ES-I3 (cell line): ENCODE measurements around the gene MTUS2.

Source experiments
- H3K36me3 ChIP-seq: 2 replicates; pipeline ENCODE4 v1.6.1; 2013; ENCODE audit warnings: mild to moderate bottlenecking, low read length, control low read depth, moderate library complexity; ENCODE audit not compliant: insufficient read depth
- H3K4me1 ChIP-seq: 2 replicates; pipeline ENCODE4 v1.6.1; 2013; ENCODE audit warnings: mild to moderate bottlenecking, control low read depth, low read length; ENCODE audit not compliant: insufficient read depth
- H3K9ac ChIP-seq: 2 replicates; pipeline ENCODE4 v1.6.1; 2013; ENCODE audit warnings: low read depth, mild to moderate bottlenecking, low read length, moderate library complexity
- H3K9me3 ChIP-seq: 2 replicates; pipeline ENCODE4 v1.6.1; 2013; ENCODE audit warnings: mild to moderate bottlenecking, low read length, moderate library complexity; ENCODE audit not compliant: control insufficient read depth, insufficient read depth

Gene MTUS2

DNA sequence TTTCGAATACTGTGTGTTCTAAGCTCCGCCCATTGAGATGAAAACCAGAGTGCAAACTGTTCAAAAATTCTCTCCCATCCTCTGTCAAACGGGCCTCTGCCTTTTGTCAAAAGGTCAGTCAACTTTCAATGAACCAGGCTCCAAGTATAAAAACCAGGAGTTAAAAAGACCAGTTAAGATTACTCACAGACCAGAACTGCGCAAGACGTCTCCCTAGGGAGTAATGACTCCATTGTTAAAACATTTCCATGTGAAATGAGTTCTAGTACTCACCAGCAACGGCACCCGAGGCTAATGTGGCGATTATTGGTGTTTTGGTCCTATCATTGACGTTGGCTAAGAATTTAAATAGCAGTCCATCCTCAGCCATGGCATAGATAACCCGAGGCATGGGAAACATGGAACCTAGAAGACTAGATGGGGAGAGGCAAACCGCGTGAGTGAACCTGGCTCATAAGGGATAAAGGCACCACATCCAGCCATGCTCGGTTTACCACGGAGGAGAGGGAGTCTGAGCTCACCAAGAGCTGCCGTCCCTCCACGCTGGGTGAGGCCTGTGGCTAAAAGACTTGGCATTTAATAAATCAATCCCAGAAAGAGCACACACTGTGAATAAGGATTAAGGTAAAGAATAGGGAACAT is 702.0 kb downstream of the MTUS2 start:
- no peaks in the 10 kb centered on the region for H3K4me1 ChIP-seq
- H3K36me3 ChIP-seq, result peaks cover 33% of the 10 kb centered on the region
- H3K9ac ChIP-seq, result no peak overlapping the region

DNA sequence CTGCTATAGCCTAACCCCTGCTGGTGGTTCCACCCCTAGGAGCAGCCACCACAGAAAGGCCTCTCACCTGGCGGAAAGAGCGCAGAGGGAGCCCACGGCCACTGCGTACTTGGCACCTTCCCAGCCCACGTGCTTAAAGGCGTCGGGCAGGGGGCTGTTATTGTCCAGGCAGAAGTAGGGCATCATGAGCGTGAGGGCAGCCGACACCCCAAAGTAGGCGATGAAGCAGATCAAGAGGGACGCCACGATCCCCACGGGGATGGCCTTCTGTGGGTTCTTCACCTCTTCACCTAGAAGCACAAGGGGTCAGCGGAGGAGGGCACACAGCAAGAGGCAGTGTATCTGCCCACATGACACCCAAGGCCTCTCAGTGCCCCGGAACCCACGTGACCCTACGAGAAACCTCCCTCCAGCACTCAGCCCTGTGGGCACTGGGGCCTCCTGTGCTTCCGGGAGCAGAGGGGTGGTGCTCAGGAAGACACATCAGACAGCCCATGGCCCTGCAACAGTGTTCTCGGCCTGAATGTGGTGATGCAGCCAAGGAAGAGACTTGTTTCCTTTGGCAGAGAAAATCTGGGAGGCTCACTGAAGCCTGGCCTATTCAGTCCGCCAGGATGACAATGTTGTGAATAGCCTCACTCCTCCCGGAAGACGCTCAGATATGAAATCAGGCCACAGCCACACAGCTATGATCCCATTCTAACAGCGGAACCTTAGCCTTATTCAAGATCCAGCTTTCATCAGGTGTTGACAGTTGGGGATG is 703.2 kb downstream of the MTUS2 start:
- Histone ChIP-seq H3K36me3 (peaks cover 26% of the 10 kb centered on the region), H3K4me1 (no peaks in the 10 kb centered on the region), H3K9ac (no peak overlapping the region), H3K9me3 (no peaks in the 10 kb centered on the region)

More for the DNA sequence above, 702.0 kb downstream of the MTUS2 start:
- no peaks in the 10 kb centered on the region for H3K9me3 ChIP-seq

DNA sequence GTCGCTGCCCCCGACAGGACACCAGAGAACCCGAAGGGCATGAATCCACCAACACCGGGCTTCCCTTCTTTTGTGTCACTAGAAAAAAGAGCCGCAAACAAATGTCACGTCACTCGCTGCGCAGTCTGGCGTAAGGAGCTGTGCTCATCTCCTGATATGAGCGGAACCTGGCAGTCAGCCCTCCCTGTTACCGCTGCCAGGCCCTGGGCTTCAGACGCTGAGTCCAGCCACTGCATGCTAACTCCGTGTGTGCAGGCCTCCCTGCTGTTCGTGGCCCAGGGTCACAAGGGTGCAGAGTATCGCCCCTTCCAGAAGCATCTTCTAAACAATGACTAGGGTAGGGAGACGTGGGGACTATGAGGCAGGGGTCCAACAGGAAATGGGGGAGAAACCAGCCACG is 704.0 kb downstream of the MTUS2 start:
- H3K4me1 ChIP-seq, result no peaks in the 10 kb centered on the region
- H3K9me3 ChIP-seq, result no peaks in the 10 kb centered on the region
- peaks cover 30% of the 10 kb centered on the region for H3K36me3 ChIP-seq
- no peak overlapping the region for H3K9ac ChIP-seq

DNA sequence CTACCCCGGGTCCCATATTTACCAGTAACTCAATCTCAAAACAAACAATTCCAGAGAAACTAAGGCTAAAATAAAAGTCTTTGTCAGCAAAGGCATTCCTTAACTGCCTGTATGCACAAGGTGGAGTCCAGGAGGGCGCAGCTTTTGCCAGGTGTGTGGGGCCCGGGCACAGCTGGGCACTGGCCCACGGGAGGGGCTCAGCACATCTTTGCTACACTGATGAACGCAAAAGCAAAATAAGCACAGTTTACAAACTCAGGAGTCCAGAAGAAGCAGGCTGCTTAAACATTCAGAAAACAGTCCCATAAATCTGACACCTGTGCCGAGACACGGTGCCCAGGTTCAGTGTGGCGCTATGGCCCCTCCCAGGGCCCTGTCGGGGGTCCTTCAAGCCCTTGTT is 704.5 kb downstream of the MTUS2 start:
- Histone ChIP-seq H3K9me3 (no peaks in the 10 kb centered on the region), H3K4me1 (no peaks in the 10 kb centered on the region), H3K36me3 (peaks cover 32% of the 10 kb centered on the region), H3K9ac (no peak overlapping the region)

DNA sequence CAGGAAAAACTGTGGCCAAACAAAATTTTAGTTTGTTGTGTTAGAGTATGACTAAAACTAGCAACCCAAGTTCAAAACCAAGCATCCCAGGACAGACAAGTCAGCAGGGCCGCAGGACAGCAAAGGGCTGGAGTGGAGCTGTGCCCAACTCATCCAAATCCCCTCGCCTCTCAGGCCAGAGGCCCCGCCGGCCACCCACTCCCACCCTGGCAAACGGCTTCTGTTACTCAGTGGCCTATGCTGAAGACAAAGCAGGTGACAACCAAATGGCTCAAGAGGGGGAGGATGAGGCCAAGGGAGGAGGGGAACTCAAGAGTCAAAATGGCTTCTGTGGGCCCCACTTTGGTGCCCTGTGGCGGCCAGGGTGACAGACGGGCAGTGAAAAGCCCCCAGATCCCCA is 705.6 kb downstream of the MTUS2 start:
- no peaks in the 10 kb centered on the region for H3K9me3 ChIP-seq
- H3K4me1 ChIP-seq, result no peaks in the 10 kb centered on the region
- peaks cover 22% of the 10 kb centered on the region for H3K36me3 ChIP-seq
- H3K9ac ChIP-seq, result no peak overlapping the region

DNA sequence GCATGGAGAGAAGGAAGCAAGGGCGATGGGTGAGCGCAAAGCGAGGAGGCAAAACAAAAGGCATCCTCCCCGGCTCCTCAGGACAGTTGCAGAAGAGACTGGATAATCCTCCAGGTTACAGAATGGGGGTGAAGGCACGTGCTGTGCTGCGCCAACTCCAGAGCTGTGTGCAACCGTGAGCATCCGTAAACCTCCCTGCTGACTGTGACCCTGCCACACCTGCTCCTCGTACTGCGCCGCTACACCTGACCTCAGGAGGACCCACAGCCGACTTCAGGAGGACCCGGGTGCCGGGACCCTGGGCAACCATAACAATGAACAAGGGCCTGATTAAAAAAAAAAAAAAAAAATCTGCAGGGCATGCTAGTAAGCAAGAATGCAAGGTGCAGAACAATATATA is 706.6 kb downstream of the MTUS2 start:
- H3K36me3 ChIP-seq, result peaks cover 15% of the 10 kb centered on the region

DNA sequence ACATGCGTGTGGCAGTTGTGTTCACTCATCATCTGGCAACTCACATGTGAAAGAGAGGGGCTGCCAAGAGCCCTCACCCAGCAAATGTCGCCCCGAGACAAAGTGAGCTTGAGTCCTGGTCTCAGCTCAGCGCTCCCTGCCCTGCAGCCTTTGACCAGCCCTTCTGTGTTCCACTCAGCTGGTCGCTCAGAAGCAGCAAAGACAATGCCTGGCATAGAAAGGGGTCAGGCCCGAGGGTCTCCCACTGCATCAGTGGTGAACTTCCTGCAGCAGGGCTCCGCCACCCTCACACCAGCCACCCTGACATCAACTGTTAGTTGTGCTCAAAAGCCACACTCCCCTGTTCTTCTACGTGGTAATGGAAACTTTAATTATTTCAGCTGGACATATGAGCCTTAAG is 707.4 kb downstream of the MTUS2 start:
- no peaks in the 10 kb centered on the region for H3K9me3 ChIP-seq
- no peaks in the 10 kb centered on the region for H3K4me1 ChIP-seq
- peaks cover 19% of the 10 kb centered on the region for H3K36me3 ChIP-seq
- H3K9ac ChIP-seq, result no peak overlapping the region

More for the DNA sequence above, 706.6 kb downstream of the MTUS2 start:
- H3K9ac ChIP-seq, result no peak overlapping the region
- H3K4me1 ChIP-seq, result no peaks in the 10 kb centered on the region
- no peaks in the 10 kb centered on the region for H3K9me3 ChIP-seq

DNA sequence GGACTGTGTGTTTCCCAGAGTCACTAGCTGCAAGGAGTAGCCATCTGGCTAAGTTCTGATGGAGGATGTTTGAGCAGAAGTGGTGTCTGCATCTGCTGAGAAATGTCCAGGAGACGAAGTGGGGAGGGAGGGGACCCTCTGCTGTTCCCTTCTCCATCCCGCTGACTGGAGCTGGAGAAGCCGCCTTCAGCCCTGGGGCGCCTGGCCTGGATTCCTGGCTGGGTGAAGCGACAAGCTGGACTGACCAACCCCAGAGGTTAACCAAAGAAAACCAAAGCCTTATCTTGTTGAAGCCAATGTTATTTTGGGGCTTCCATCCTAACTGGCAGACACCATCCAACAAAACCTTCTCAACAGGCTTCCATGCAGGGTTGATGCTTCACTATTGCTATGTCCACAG is 707.8 kb downstream of the MTUS2 start:
- no peaks in the 10 kb centered on the region for H3K4me1 ChIP-seq
- H3K36me3 ChIP-seq, result peaks cover 19% of the 10 kb centered on the region
- no peaks in the 10 kb centered on the region for H3K9me3 ChIP-seq
- no peak overlapping the region for H3K9ac ChIP-seq

DNA sequence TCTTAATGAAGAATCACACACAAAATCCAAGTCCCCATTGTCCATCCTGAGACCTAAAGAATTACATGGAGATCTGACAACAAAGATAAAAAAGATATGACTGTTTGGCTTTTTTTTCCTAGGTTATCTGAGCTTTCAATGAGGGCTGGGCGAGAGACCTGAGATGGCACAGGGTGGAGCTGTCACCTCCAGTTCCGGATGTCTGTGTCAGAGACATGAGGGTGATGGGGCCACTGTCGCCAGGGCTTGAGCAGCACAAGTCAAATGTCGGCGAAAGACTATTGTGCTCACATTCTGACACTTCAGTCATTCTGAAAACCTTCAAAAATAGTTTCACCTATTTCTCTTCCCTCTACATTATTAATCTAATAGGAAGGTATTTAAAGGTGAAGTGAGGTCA is 709.6 kb downstream of the MTUS2 start:
- H3K4me1 ChIP-seq, result no peaks in the 10 kb centered on the region
- H3K9ac ChIP-seq, result no peak overlapping the region
- H3K36me3 ChIP-seq, result peaks cover 18% of the 10 kb centered on the region
- no peaks in the 10 kb centered on the region for H3K9me3 ChIP-seq

DNA sequence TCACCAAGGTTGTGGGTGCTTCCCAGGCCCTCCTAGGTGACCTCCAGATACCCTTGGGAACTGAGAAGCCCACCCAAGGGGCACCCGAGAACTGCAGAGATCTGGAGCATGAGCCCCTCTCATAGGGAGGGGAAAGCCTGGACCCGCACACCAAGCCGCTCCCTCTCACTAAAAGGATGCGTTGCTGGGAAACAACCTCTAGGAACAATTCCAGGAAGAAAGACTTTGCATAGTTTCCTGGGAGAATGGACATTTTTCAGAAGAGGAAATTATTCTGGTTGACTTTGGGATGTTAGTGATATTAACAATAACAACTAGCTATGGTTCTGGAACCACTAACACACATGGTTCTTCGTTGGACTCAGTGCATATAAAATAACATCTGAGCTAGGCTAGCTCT is 710.8 kb downstream of the MTUS2 start:
- peaks cover 18% of the 10 kb centered on the region for H3K36me3 ChIP-seq
- H3K9me3 ChIP-seq, result no peaks in the 10 kb centered on the region
- H3K9ac ChIP-seq, result no peak overlapping the region
- H3K4me1 ChIP-seq, result no peaks in the 10 kb centered on the region

DNA sequence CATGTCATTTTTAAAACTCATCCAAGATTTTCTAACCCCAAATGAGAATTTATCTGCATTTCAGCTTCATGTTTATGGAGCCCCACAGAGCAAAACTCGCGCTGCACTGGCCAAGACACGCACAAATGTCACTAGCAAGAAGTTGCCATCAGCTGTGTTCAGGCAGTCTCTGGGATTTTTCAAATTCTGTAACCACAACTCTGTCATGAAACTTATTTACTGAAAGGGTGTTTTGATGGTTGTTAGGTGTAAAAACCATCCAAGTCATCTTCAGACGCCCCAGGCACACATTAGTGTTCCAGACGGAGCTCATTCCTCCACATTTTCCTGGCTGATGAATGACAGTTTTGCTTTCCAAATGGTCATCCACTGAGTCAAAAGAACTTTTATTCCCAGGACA is 712.0 kb downstream of the MTUS2 start:
- Histone ChIP-seq H3K36me3 (peaks cover 18% of the 10 kb centered on the region), H3K9me3 (no peaks in the 10 kb centered on the region), H3K4me1 (no peaks in the 10 kb centered on the region), H3K9ac (no peak overlapping the region)

DNA sequence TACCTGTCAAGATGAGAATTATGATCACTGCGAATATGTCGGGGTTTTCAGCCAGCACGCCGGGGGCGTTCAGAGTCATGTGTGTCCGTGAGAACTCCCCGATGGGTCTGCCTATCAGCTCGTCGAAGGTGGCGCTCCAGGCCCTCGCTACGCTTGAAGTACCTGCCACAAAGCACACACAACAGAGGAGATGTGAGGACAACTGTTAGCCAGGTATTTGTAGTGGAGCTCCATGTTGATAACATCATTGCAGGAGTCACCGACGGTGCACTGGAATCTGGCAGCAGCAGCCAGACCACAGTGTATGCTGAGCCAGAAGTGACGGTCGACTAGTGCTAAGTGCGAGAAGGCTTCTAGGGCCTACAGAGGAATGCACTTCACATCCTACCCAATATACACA is 712.7 kb downstream of the MTUS2 start:
- Histone ChIP-seq H3K36me3 (peaks cover 18% of the 10 kb centered on the region), H3K9ac (no peak overlapping the region), H3K4me1 (no peaks in the 10 kb centered on the region), H3K9me3 (no peaks in the 10 kb centered on the region)

DNA sequence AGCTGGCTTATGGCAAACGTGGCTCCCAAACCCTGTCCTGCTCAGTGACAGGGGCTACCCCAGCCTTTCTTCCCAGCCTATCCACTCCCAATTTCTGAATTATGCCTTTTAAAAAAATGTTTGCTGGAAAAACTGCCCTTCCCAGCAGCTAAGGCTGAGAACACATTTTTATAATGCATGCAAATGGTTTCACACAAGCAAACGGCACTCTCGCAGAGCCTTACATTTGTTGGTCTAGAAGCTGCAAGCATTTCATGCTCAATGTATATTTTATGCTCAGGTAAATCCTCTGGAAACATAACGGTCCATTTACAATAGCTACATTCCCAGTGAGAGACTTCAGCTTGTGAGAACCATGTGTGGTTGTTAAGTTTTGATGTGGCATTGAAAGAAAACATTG is 713.9 kb downstream of the MTUS2 start:
- Histone ChIP-seq H3K9ac (no peak overlapping the region), H3K9me3 (no peaks in the 10 kb centered on the region), H3K4me1 (no peaks in the 10 kb centered on the region), H3K36me3 (peaks cover 15% of the 10 kb centered on the region)

DNA sequence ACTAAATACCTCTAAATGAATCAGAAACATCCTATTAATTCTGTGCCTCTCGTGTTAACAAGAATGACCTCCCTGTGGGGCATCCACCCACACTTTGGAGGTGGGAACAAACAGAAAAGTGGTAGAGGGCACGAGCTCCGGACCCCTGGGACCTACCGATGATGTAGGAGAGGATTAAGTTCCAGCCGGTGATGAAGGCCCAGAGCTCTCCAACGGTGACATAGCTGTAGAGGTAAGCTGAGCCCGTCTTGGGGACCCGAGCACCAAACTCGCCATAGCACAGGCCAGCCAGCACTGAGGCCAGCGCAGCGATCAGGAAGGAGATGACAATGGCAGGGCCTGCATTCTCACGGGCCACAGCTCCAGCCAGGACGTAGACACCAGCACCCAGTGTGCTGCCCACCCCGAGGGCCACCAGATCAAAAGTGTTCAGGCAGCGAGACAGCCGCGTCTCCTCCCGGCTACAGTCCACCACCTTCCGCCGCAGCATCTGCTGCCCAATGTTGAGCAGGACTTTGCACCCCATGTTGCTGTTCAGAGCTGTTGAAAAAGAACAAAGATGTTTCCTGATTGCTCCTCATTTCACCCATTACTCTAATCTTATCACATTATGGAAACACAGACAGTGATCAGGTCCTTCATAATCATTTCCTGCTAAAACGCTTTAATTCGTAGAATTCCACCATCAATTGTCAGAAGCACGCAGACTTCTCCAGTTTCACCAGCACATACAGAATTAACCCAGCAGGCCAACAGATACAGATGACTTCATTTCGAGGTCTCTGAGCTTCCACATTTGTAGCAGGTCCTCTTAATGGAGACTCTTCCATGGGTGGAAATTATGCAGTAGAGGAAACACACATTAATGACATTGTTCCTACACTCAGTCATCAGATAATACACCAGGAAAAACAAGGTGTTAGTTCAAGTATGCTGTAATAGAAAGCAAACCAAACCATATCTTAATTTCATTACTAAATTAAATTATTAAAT is 715.8 kb downstream of the MTUS2 start:
- no peaks in the 10 kb centered on the region for H3K9me3 ChIP-seq
- no peak overlapping the region for H3K9ac ChIP-seq
- H3K4me1 ChIP-seq, result peaks cover 12% of the 10 kb centered on the region
- peaks cover 18% of the 10 kb centered on the region for H3K36me3 ChIP-seq
